NT2/D1 (cell line): ENCODE results near the gene PRL.

Experiments used
- DNase-seq: peaks from one replicate; pipeline ENCODE4 v3.0.0-alpha.2; 2011; ENCODE audit warnings: low read depth, low spot score
- H3K27me3 ChIP-seq: 2 replicates; pipeline ENCODE4 v1.6.0; 2011; ENCODE audit warnings: mild to moderate bottlenecking; ENCODE audit not compliant: insufficient read length, insufficient read depth
- H3K36me3 ChIP-seq: 2 replicates; pipeline ENCODE4 v1.6.1; 2011; ENCODE audit warnings: mild to moderate bottlenecking, low read length, mixed read lengths; ENCODE audit not compliant: insufficient read depth, insufficient read length
- H3K4me1 ChIP-seq: 2 replicates; pipeline ENCODE4 v1.5.1; 2011; ENCODE audit not compliant: insufficient read depth, insufficient read length
- H3K4me3 ChIP-seq: 2 replicates; pipeline ENCODE4 v1.5.1; 2011; ENCODE audit warnings: low read depth; ENCODE audit not compliant: insufficient read length
- H3K9ac ChIP-seq: 2 replicates; pipeline ENCODE4 v1.6.0; 2011; ENCODE audit warnings: low read depth; ENCODE audit not compliant: insufficient read length
- H3K9me3 ChIP-seq: 2 replicates; pipeline ENCODE4 v1.5.1; 2011; ENCODE audit warnings: mild to moderate bottlenecking, low read length; ENCODE audit not compliant: insufficient read depth
- SUZ12 ChIP-seq: IDR thresholded peaks from 2 replicates; pipeline ENCODE4 v1.6.1; 2011; ENCODE audit not compliant: insufficient read length, insufficient read depth; ENCODE audit errors: extremely low read depth
- YY1 ChIP-seq: IDR thresholded peaks from 2 replicates; pipeline ENCODE4 v1.6.1; 2011; ENCODE audit not compliant: insufficient read length, insufficient read depth
- ZNF274 ChIP-seq: IDR thresholded peaks from 2 replicates; pipeline ENCODE4 v1.6.1; 2011; ENCODE audit warnings: mild to moderate bottlenecking, low read depth, low read length

PRL gene

GRCh38 chr6:22296936-22297335 lies at the start of gene PRL:
TSS of gene PRL (minus strand) at chr6:22297036. CDS start at chr6:22296982, 54 bp downstream.
- H3K4me1 ChIP-seq, result no peaks in the 10 kb centered on the region
- no peak for TF ChIP-seq ZNF274
- TF ChIP-seq SUZ12, result no peak
- no peak for TF ChIP-seq YY1
- no peak within 1 kb of the TSS for H3K4me3 ChIP-seq
- H3K9me3 ChIP-seq, result no peaks in the 10 kb centered on the region
- no peaks in the 10 kb centered on the region for H3K27me3 ChIP-seq
- no peaks in the 10 kb centered on the region for H3K36me3 ChIP-seq
- no peak within 1 kb of the TSS for H3K9ac ChIP-seq
- DNase-seq, result no peak

GRCh38 chr6:22343864-22344263 lies 47.0 kb upstream of the PRL start:
- Histone ChIP-seq H3K36me3 (no peaks in the 10 kb centered on the region), H3K27me3 (no peaks in the 10 kb centered on the region), H3K9me3 (no peaks in the 10 kb centered on the region), H3K4me3 (no peak overlapping the region), H3K4me1 (no peaks in the 10 kb centered on the region), H3K9ac (no peak overlapping the region)
- TF ChIP-seq SUZ12 (no peak), YY1 (no peak), ZNF274 (no peak)
- no peak for DNase-seq

- no peaks in the 10 kb centered on the region for H3K36me3 ChIP-seq
- no peaks in the 10 kb centered on the region for H3K27me3 ChIP-seq
- no peaks in the 10 kb centered on the region for H3K9me3 ChIP-seq
- TF ChIP-seq ZNF274, result no peak
- no peak for TF ChIP-seq YY1
- no peak for TF ChIP-seq SUZ12
- no peak for DNase-seq
- H3K9ac ChIP-seq, result no peak overlapping the region
- H3K4me3 ChIP-seq, result no peak overlapping the region
- no peaks in the 10 kb centered on the region for H3K4me1 ChIP-seq
Observed at GRCh38 chr6:22334778-22335177, 37.9 kb upstream of the PRL start.

- no peaks in the 10 kb centered on the region for H3K4me1 ChIP-seq
- DNase-seq, result no peak
- H3K4me3 ChIP-seq, result no peak overlapping the region
- no peak overlapping the region for H3K9ac ChIP-seq
- H3K36me3 ChIP-seq, result no peaks in the 10 kb centered on the region
- TF ChIP-seq YY1 (no peak), ZNF274 (no peak), SUZ12 (no peak)
- H3K9me3 ChIP-seq, result no peaks in the 10 kb centered on the region
- no peaks in the 10 kb centered on the region for H3K27me3 ChIP-seq
Observed at GRCh38 chr6:22333802-22334201, 37.0 kb upstream of the PRL start.

- H3K27me3 ChIP-seq, result no peaks in the 10 kb centered on the region
- H3K9ac ChIP-seq, result no peak overlapping the region
- no peaks in the 10 kb centered on the region for H3K9me3 ChIP-seq
- H3K4me3 ChIP-seq, result no peak overlapping the region
- no peaks in the 10 kb centered on the region for H3K4me1 ChIP-seq
- TF ChIP-seq SUZ12 (no peak), ZNF274 (no peak), YY1 (no peak)
- no peaks in the 10 kb centered on the region for H3K36me3 ChIP-seq
- no peak for DNase-seq
Observed at GRCh38 chr6:22332711-22333110, 35.9 kb upstream of the PRL start.

GRCh38 chr6:22332216-22332615 lies 35.4 kb upstream of the PRL start:
- no peaks in the 10 kb centered on the region for H3K27me3 ChIP-seq
- H3K9ac ChIP-seq, result no peak overlapping the region
- H3K4me1 ChIP-seq, result no peaks in the 10 kb centered on the region
- DNase-seq, result no peak
- H3K4me3 ChIP-seq, result no peak overlapping the region
- H3K36me3 ChIP-seq, result no peaks in the 10 kb centered on the region
- no peaks in the 10 kb centered on the region for H3K9me3 ChIP-seq
- TF ChIP-seq YY1 (no peak), ZNF274 (no peak)

- no peak overlapping the region for H3K4me3 ChIP-seq
- no peaks in the 10 kb centered on the region for H3K4me1 ChIP-seq
- no peak overlapping the region for H3K9ac ChIP-seq
- TF ChIP-seq SUZ12, result no peak
- TF ChIP-seq ZNF274, result no peak
- TF ChIP-seq YY1, result no peak
- H3K9me3 ChIP-seq, result no peaks in the 10 kb centered on the region
- DNase-seq, result no peak
- no peaks in the 10 kb centered on the region for H3K27me3 ChIP-seq
- no peaks in the 10 kb centered on the region for H3K36me3 ChIP-seq
Observed at GRCh38 chr6:22330941-22331340, 34.1 kb upstream of the PRL start.

GRCh38 chr6:22328474-22328873 lies 31.6 kb upstream of the PRL start:
- Histone ChIP-seq H3K4me1 (no peaks in the 10 kb centered on the region), H3K36me3 (no peaks in the 10 kb centered on the region), H3K27me3 (no peaks in the 10 kb centered on the region), H3K9me3 (no peaks in the 10 kb centered on the region), H3K4me3 (no peak overlapping the region), H3K9ac (no peak overlapping the region)
- TF ChIP-seq ZNF274 (no peak), SUZ12 (no peak), YY1 (no peak)
- DNase-seq, result no peak
